HepG2 (cell line): ENCODE measurements around the gene TMEM14B. TPM values are rescaled to one million over a fixed set of nuclear protein-coding genes. Genes with fewer than 3 reads are reported as not detected.

ENCODE experiments used
- ATAC-seq: fragments of 200-7000 bp; cut with Tn5 transposase; 3 replicates; pipeline ENCODE4 v1.9.1; 2020; ENCODE audit warnings: mild to moderate bottlenecking, moderate library complexity
- BruUV-seq: library from RNA; stranded (reverse); fragments of 400-500 nt; replicated peaks from 2 replicates; lab custom pipeline; 2021; lab: Mats Ljungman, UMichigan
- CTCF ChIA-PET: fragments of 300-600 bp; formaldehyde crosslinking; extraction: SDS; loops from one replicate; lab custom pipeline; 2021; ENCODE audit warnings: low total read pairs, inconsistent platforms, low intra/inter-chr PET ratio; lab: Yijun Ruan, JAX
- POLR2A ChIA-PET: fragments of 350-600 bp; sonication (Branson Sonifier 250); formaldehyde crosslinking; loops from one replicate; lab custom pipeline; 2020; ENCODE audit warnings: antibody characterized with exemption, inconsistent platforms; lab: Yijun Ruan, JAX
- DNase-seq: peaks from one replicate; pipeline ENCODE4 v3.0.0-alpha.2; 2015; ENCODE audit warnings: low spot score
- FAIRE-seq: peaks from 3 replicates; lab custom pipeline; 2011; peaks lifted over from hg19 to GRCh38; lab: Jason Lieb, UNC
- H2AFZ ChIP-seq: one replicate; pipeline ENCODE4 v1.6.1; 2011; ENCODE audit warnings: low read length, inconsistent platforms
- H3K27ac ChIP-seq: fragments of 300-600 bp; 3 replicates; pipeline ENCODE4 v1.8.0; 2011; ENCODE audit warnings: mixed run types, mild to moderate bottlenecking, mixed read lengths, low read length, inconsistent platforms; ENCODE audit not compliant: insufficient read depth; ENCODE audit errors: extremely low read length
- H3K27me3 ChIP-seq, 2 experiments: fragments of 200-600 bp in 1 of 2; 2 replicates in 1 of 2; 3 replicates in 1 of 2; pipeline versions ENCODE4 v1.6.0 to v1.8.0; 2011; ENCODE audit warnings: low read length in 2 of 2, mild to moderate bottlenecking in 2 of 2, moderate library complexity in 2 of 2, inconsistent platforms in 1 of 2; ENCODE audit not compliant: insufficient read depth in 2 of 2, control insufficient read depth in 1 of 2
- H3K36me3 ChIP-seq, 2 experiments: fragments of 200-600 bp in 1 of 2; replicated peaks in 1 of 2; 2 replicates in 1 of 2; 3 replicates in 1 of 2; pipeline versions ENCODE4 v1.5.1 to v1.8.0; 2011; ENCODE audit warnings: low read length in 2 of 2, inconsistent platforms in 1 of 2; ENCODE audit not compliant: insufficient read depth in 2 of 2, control insufficient read depth in 1 of 2
- H3K4me1 ChIP-seq: 2 replicates; pipeline ENCODE4 v1.5.1; 2012; ENCODE audit warnings: low read length, inconsistent platforms; ENCODE audit not compliant: insufficient read depth
- H3K4me2 ChIP-seq: 2 replicates; pipeline ENCODE4 v1.6.0; 2011; ENCODE audit warnings: low read depth, low read length, inconsistent platforms
- H3K4me3 ChIP-seq, 3 experiments: fragments of 200-600 bp in 1 of 3; sonication (generic), shearing (Covaris generic) in 1 of 3; replicated peaks in 1 of 3; 2 replicates each; pipeline ENCODE4 v1.5.1; 2011 to 2016; ENCODE audit warnings: low read length in 3 of 3, inconsistent platforms in 2 of 3, low read depth in 2 of 3, mild to moderate bottlenecking in 2 of 3, control low read depth in 1 of 3, mixed read lengths in 1 of 3; ENCODE audit not compliant: insufficient read depth in 1 of 3
- H3K79me2 ChIP-seq: one replicate; pipeline ENCODE4 v1.6.1; 2011; ENCODE audit warnings: low read length, inconsistent platforms; ENCODE audit not compliant: insufficient read depth
- H3K9ac ChIP-seq: 2 replicates; pipeline ENCODE4 v1.6.0; 2011; ENCODE audit warnings: mild to moderate bottlenecking, low read depth, low read length, inconsistent platforms; ENCODE audit not compliant: insufficient read depth
- H3K9me3 ChIP-seq: 2 replicates; pipeline ENCODE4 v1.5.1; 2012; ENCODE audit warnings: mild to moderate bottlenecking, low read length
- H4K20me1 ChIP-seq: 2 replicates; pipeline ENCODE4 v1.6.0; 2011; ENCODE audit warnings: inconsistent platforms, mild to moderate bottlenecking, low read length, moderate library complexity; ENCODE audit not compliant: insufficient read depth
- CREM ChIP-seq, 2 experiments: sonication (generic) in 1 of 2; formaldehyde crosslinking in 1 of 2; IDR thresholded peaks; 2 replicates each; pipeline versions ENCODE4 v1.4.0 to v1.6.1; 2016 to 2020; ENCODE audit warnings: antibody characterized with exemption in 1 of 2, mild to moderate bottlenecking in 1 of 2, missing genetic modification reagents in 1 of 2
- GATAD2A ChIP-seq: IDR thresholded peaks from 2 replicates; pipeline ENCODE4 v1.6.1; 2016
- KDM1A ChIP-seq: IDR thresholded peaks from 2 replicates; pipeline ENCODE4 v1.6.1; 2016; ENCODE audit warnings: missing compliant biosample characterization
- SNAPC2 ChIP-seq: sonication (generic); formaldehyde crosslinking; IDR thresholded peaks from 2 replicates; pipeline ENCODE4 v1.8.1; 2022; ENCODE audit warnings: mild to moderate bottlenecking, missing genetic modification reagents
- ZBTB7B ChIP-seq: sonication (generic); formaldehyde crosslinking; IDR thresholded peaks from 2 replicates; pipeline ENCODE4 v1.4.0; 2020; ENCODE audit warnings: missing genetic modification reagents
- ZNF468 ChIP-seq: sonication (generic); formaldehyde crosslinking; IDR thresholded peaks from 2 replicates; pipeline ENCODE4 v1.8.0; 2022; ENCODE audit warnings: mild to moderate bottlenecking, moderate library complexity, missing genetic modification reagents
- ZNF512B ChIP-seq: sonication (generic); formaldehyde crosslinking; IDR thresholded peaks from 2 replicates; pipeline ENCODE4 v1.5.1; 2020; ENCODE audit warnings: missing genetic modification reagents, mild to moderate bottlenecking, borderline replicate concordance
- ZNF569 ChIP-seq: sonication (generic); formaldehyde crosslinking; IDR thresholded peaks from 2 replicates; pipeline ENCODE4 v1.5.0; 2020; ENCODE audit warnings: mild to moderate bottlenecking, missing genetic modification reagents, moderate library complexity, borderline replicate concordance
- WGBS: methylation state at CpG from one replicate; pipeline ENCODE4 v1.1.6; 2017; ENCODE audit warnings: low lambda C conversion rate; 5-methylcytosine and 5-hydroxymethylcytosine counted together
- in situ Hi-C: cut with HindIII; loops from 2 replicates; pipeline ENCODE4 v1.10.0; 2017; ENCODE audit warnings: low pct_unique_long_range_greater_than_20kb; ENCODE audit not compliant: extremely low pct_ligation_motif_present
- intact Hi-C: fragments of 100-400 bp; cut with micrococcal nuclease; formaldehyde crosslinking; loops from one replicate; pipeline ENCODE4 v1.10.0; 2022; ENCODE audit not compliant: unreplicated experiment
- polyA plus RNA-seq, 8 experiments: library from polyadenylated mRNA; depleted of rRNA in 3 of 8; stranded (reverse) in 7 of 8; unstranded in 1 of 8; fragments of >200 nt; fragmentation: Illumina TruSeq in 4 of 8; extraction: Trizol in 4 of 8; gene quantifications; 2 replicates each; pipeline versions ENCODE4 v1.2.1 to v1.2.3, GENCODE V29; 2011 to 2016; ENCODE audit warnings: low read depth in 4 of 8, missing spikeins in 1 of 8, mixed read lengths in 1 of 8; ENCODE audit not compliant: insufficient read depth in 1 of 8
- total RNA-seq, 5 experiments: library from RNA; depleted of rRNA; stranded (reverse); fragments of >200 nt; fragmentation: Illumina TruSeq; extraction: Trizol; gene quantifications; 2 replicates each; pipeline ENCODE4 v1.2.3, GENCODE V29; 2016; ENCODE audit warnings: low read depth in 1 of 5

TMEM14B gene
- total and polyA plus RNA-seq, 2 of the 13 experiments (the other 11 are each of a cell fraction or from before 2014, with no cell fraction given), result 133 to 200 TPM

- TF ChIP-seq ZNF512B (no peak), KDM1A (CRISPR knock-in tag) (peak; percentile 24; the same call in 1 of the 2 replicates), GATAD2A (CRISPR knock-in tag) (0 out of 2 replicates have a peak, but pooled peaks have one; percentile 21), CREM (IDR thresholded peaks at IDR 0.05) (0 out of 2 replicates have a peak, but pooled peaks have one; percentile 27), CREM (CRISPR knock-in tag; IDR thresholded peaks at IDR 0.05) (no peak)
Measured at GRCh38 chr6:10793035-10793434, 45.4 kb downstream of the TMEM14B start (continued).

- no peaks in the 10 kb centered on the region for H3K79me2 ChIP-seq
- H2AFZ ChIP-seq, result no peak overlapping the region
- TF ChIP-seq ZBTB7B (CRISPR knock-in tag) (0 out of 2 replicates have a peak, but pooled peaks have one; percentile 2), ZNF569 (CRISPR knock-in tag) (no peak), ZNF468 (no peak), SNAPC2 (CRISPR knock-in tag) (no peak)
- H4K20me1 ChIP-seq, result no peaks in the 10 kb centered on the region
- in situ Hi-C loops, result no loop called here
- H3K4me3 ChIP-seq, result no peak overlapping the region; a peak in 1 of 6 replicates
- H3K4me1 ChIP-seq, result peaks cover 24% of the 10 kb centered on the region
- DNase-seq (no peak), ATAC-seq (no peak), FAIRE-seq (no peak)
- H3K4me2 ChIP-seq, result no peak overlapping the region; the same call in 1 of the 2 replicates
- H3K9ac ChIP-seq, result no peak overlapping the region
- intact Hi-C loops, result loop anchor here (2.0 kb wide), 1 partner anchor 71 kb away; the partner anchor contains the start of gene TMEM14C
- peak overlapping the region; percentile 30 for H3K27ac ChIP-seq
- ChIA-PET CTCF (no interaction called here), POLR2A (no interaction called here)
- no peaks in the 10 kb centered on the region for H3K36me3 ChIP-seq
- H3K9me3 ChIP-seq, result no peaks in the 10 kb centered on the region
- H3K27me3 ChIP-seq, result no peaks in the 10 kb centered on the region
- BruUV-seq, result no TSS peak
- 90% methylated on average over 6 of the region's 6 CpGs for WGBS
Measured at GRCh38 chr6:10793695-10794094, 46.1 kb downstream of the TMEM14B start.
